Erythroblast (primary cell): ENCODE results near the gene GGCX.

Experiments
- GATA1 ChIP-seq: IDR thresholded peaks from 2 replicates; pipeline ENCODE4 v1.6.1; 2011; ENCODE audit warnings: low read depth, mild to moderate bottlenecking, control low read depth, low read length, moderate library complexity
- POLR2A ChIP-seq: IDR thresholded peaks from 2 replicates; pipeline ENCODE4 v1.6.1; 2011; ENCODE audit warnings: mild to moderate bottlenecking, low read length

GRCh38 chr2:85523903-85524335 lies 37.4 kb downstream of the GGCX start:
- TF ChIP-seq POLR2A: no peak
- TF ChIP-seq GATA1: no peak
